GM21528 (cell line): ENCODE data around the gene RNF150.

Source experiments
- ATAC-seq: cut with Tn5 transposase; IDR thresholded peaks from one replicate; pipeline ENCODE4 v1.9.1; 2021; ENCODE audit warnings: mild to moderate bottlenecking, moderate library complexity; ENCODE audit not compliant: unreplicated experiment, low FRiP score

Gene RNF150

GRCh38 chr4:140993370-140993769, 139.9 kb downstream of the RNF150 start:
- no peak for ATAC-seq

GRCh38 chr4:140989944-140990343, 143.3 kb downstream of the RNF150 start:
- ATAC-seq, result no peak

GRCh38 chr4:140986045-140986444, 147.2 kb downstream of the RNF150 start:
- ATAC-seq, result no peak

- ATAC-seq, result no peak
Observed at GRCh38 chr4:140982613-140983340, 150.5 kb downstream of the RNF150 start.

- no peak for ATAC-seq
Observed at GRCh38 chr4:140980426-140981200, 152.7 kb downstream of the RNF150 start.

GRCh38 chr4:140976768-140977167, 156.5 kb downstream of the RNF150 start:
- no peak for ATAC-seq

GRCh38 chr4:140971077-140971792, 162.0 kb downstream of the RNF150 start:
- no peak for ATAC-seq

GRCh38 chr4:140969296-140969695, 164.0 kb downstream of the RNF150 start:
- ATAC-seq, result no peak

- no peak for ATAC-seq
Observed at GRCh38 chr4:140968371-140968770, 164.9 kb downstream of the RNF150 start.

- ATAC-seq, result no peak
Observed at GRCh38 chr4:140963883-140964282, 169.4 kb downstream of the RNF150 start.

GRCh38 chr4:140955641-140956040, 177.6 kb downstream of the RNF150 start:
- ATAC-seq, result no peak

GRCh38 chr4:140952717-140953116, 180.6 kb downstream of the RNF150 start:
- ATAC-seq, result no peak

- no peak for ATAC-seq
Observed at GRCh38 chr4:140947506-140947905, 185.8 kb downstream of the RNF150 start.

GRCh38 chr4:140945106-140945505, 188.2 kb downstream of the RNF150 start:
- no peak for ATAC-seq

- ATAC-seq, result no peak
Observed at GRCh38 chr4:140944572-140944971, 188.7 kb downstream of the RNF150 start.

GRCh38 chr4:140944199-140944515, 189.1 kb downstream of the RNF150 start:
- no peak for ATAC-seq

- ATAC-seq, result no peak
Observed at GRCh38 chr4:140943486-140944198, 189.6 kb downstream of the RNF150 start.

- ATAC-seq, result no peak
Observed at GRCh38 chr4:140940589-140940988, 192.7 kb downstream of the RNF150 start.

- ATAC-seq, result no peak
Observed at GRCh38 chr4:140937866-140938265, 195.4 kb downstream of the RNF150 start.

GRCh38 chr4:140935254-140935653, 198.0 kb downstream of the RNF150 start:
- ATAC-seq, result no peak
